Middle frontal gyrus (tissue), 1 donor: ENCODE data around the gene BAD.
"Not testable (repeated sequence)": the region's sequence is repeated elsewhere in the genome, so short reads cannot be mapped to it uniquely, and the experiment has no call there.

ENCODE experiments used
- DNase-seq: peaks from one replicate; pipeline ENCODE4 v3.0.0-alpha.2; 2015; ENCODE audit warnings: low spot score; ENCODE audit errors: extremely low spot score

Gene BAD

DNA sequence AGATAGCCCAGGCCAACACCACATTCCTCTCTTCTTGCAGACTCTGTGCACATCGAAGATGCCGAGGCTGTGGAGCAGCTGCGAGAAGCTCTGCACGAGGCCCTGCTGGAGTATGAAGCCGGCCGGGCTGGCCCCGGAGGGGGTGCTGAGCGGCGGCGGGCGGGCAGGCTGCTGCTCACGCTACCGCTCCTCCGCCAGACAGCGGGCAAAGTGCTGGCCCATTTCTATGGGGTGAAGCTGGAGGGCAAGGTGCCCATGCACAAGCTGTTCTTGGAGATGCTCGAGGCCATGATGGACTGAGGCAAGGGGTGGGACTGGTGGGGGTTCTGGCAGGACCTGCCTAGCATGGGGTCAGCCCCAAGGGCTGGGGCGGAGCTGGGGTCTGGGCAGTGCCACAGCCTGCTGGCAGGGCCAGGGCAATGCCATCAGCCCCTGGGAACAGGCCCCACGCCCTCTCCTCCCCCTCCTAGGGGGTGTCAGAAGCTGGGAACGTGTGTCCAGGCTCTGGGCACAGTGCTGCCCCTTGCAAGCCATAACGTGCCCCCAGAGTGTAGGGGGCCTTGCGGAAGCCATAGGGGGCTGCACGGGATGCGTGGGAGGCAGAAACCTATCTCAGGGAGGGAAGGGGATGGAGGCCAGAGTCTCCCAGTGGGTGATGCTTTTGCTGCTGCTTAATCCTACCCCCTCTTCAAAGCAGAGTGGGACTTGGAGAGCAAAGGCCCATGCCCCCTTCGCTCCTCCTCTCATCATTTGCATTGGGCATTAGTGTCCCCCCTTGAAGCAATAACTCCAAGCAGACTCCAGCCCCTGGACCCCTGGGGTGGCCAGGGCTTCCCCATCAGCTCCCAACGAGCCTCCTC lies 31.4 kb upstream of the BAD start:
- DNase-seq = not testable (repeated sequence)

DNA sequence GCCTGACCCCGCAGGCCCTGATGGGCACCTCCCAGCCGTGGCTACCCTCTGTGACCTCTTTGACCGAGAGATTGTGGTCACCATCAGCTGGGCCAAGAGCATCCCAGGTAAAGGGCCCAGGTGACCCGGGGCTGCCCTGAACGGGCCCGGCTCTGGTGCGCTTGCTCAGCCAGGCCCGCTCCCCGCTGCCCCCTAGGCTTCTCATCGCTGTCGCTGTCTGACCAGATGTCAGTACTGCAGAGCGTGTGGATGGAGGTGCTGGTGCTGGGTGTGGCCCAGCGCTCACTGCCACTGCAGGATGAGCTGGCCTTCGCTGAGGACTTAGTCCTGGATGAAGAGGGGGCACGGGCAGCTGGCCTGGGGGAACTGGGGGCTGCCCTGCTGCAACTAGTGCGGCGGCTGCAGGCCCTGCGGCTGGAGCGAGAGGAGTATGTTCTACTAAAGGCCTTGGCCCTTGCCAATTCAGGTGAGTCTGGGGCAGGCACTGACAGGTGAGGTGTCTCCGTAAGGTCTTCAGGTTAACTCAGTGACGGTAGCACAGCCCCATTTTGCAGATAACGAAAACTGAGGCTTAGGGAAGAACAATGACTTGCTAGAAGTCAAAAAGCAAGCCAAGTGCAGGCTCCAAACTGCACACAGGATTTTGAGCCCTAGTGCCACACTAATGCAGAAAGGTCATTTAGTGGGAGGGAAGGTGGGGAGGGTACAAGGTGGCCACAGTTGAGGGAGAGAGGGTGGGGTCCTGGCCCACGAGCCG lies 30.5 kb upstream of the BAD start:
- no peak for DNase-seq

DNA sequence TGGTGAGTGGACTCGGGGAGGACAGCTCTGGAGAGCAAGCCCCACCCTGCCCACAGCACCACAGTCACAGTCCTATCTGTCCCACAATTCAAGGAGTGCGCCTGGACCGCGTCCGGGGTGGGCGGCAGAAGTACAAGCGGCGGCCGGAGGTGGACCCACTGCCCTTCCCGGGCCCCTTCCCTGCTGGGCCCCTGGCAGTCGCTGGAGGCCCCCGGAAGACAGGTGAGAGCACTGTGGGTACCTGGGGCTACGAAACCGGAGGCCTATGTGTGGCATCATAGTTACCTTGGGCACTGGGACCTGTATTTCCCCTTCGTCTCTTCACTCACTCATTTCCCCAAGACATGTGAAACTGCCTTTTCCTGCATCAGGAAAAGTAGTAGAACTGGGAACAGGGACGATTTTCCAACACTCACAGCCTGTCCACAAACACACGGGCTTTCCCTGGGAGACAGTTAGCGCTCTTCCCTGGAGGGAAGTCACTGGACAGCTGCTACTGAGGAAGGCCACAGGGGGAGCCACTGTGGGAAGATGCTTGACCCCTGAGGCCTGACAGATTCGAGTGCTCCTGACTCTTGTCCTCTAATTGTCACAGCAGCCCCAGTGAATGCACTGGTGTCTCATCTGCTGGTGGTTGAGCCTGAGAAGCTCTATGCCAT lies 29.8 kb upstream of the BAD start:
- DNase-seq = no peak

DNA sequence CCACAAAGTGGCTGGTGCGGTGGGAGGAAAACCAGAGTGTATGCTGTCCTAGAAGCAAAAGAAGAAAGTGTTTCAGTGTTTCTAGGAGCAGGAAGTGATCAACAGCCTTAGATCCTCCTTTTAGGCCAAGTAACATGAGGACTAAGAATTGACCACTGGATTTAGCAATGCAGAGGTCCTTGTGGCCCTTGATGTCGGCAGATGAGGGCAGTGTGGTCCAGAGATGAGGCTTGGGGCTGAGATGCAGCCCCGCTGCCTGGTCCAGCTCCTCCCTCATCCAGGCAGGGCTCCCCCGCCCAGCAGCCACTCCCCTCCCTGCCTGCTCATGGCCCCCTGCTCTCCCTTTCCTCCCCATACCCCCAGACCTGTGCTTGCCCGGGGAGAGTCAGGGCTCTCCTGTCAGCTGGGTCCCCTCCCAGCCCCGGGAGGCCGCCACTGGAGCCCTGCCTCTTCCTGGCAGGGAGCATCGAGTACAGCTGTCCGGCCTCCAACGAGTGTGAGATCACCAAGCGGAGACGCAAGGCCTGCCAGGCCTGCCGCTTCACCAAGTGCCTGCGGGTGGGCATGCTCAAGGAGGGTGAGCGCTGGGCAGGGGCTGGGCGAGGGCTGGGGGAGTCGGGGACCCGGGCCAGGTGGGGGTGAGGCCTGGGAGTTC lies 29.2 kb upstream of the BAD start:
- DNase-seq = no peak

DNA sequence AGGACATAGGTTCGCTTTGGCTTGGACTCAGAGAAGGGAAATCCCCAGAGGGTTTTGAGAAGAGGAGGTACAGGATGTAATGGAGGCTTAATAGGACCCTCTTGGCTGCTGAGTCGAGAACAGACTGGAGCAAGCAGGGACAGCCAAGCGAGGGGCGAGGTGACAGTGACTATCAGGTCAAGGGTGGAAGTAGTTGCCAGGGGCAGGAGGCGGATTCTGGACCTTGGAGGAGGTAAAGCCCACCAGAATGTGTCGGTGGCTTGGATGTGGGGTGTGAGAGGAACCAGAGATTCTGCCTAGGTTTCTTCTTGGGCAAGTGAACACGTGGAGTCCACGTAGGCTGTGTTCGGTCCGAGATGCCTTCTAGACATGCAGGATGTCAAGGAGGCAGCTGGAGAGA lies 28.5 kb upstream of the BAD start:
- DNase-seq = no peak

DNA sequence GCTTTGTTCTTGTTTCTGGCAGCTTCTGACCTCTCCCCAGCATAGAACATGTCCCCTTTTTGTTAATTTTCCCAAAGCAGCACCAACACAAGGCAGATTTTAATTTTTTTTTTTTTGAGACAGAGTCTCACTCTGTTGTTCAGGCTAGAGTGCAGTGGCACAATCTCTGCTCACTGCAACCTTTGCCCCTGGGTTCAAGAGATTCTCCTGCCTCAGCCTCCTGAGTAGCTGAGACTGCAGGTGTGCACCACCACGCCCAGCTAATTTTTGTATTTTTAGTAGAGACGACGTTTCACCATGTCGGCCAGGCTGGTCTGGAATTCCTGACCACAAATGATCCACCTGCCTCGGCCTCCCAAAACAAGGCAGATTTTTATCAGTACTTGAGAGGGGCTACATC lies 23.3 kb upstream of the BAD start:
- DNase-seq = not testable (repeated sequence)

DNA sequence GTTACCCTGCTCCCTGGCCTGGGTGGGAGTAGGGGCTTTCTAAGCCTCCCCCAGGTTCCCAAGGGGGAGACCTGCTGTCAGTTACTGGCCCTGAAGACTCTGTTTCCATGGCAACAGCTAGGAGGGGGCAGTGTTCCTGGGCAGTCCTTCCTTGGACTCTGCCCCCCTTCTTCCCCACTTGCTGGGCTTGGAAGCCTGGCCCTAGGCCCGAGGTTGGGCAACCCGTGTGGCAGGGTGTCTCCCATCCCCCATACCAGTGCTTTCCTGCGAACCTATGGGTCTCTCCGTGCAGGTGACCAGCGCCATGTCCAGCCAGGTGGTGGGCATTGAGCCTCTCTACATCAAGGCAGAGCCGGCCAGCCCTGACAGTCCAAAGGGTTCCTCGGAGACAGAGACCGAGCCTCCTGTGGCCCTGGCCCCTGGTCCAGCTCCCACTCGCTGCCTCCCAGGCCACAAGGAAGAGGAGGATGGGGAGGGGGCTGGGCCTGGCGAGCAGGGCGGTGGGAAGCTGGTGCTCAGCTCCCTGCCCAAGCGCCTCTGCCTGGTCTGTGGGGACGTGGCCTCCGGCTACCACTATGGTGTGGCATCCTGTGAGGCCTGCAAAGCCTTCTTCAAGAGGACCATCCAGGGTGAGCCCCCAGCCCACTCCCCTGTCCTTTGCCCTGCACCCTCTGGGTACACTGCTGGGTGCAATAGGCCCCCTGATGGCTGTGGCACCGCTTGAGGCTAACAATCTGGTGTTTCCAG lies 22.6 kb upstream of the BAD start:
- no peak for DNase-seq

DNA sequence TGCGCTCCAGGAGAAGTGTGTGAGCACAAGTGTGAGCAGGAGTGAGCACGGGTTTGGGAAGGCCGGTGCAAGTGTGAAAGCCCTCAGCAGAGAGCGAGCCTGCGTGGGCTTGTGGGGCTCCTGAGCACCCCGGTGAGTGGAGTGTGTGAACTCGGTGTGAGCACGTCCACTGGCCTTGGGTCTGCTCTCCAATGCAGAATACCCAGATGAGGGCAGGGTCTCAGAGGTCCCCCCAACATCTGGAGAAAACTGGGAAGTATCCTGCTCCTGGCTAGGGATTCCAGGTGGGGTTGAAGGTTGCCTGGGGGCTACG lies 22.1 kb upstream of the BAD start:
- DNase-seq = no peak

DNA sequence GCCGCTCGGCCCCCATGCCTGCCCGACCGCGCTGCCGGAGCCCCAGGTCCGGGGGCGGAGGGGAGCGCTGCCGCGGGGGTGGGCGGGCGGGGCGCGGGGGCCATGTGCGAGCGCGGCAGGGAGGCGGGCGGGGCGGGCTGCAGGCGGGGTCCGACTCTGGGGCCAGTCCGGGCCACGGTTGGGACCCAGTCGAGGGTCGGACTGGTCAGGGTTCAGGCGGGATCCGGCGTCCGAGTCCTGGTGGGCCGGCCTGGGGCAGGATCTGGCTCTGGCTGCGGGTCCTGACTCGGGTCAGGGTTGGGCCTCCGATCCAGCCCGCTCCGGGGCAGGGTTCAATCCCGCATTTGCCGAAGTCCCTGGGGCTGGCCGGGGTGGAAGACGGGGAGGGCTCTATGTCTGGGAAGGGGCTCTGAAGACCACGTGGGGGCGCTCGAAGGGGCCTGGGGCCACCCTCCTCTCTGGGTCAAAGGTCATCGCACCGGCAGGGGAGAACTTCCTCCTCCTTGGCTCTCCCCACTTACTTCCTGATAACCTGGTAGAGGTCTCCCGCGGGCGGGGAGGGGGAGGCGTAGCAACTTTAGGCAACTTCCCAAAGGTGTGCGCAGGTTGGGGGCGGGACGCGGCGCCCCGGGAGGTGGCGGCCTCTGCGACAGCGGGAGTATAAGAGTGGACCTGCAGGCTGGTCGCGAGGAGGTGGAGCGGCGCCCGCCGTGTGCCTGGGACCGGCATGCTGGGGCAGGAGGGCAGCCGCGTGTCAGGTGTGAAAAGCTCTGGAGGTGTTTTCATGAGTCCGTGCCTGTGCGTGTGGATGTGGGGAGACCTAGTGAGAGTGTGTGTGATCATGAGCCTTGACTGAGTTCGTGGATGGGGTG lies 21.5 kb upstream of the BAD start:
- DNase-seq = no peak

DNA sequence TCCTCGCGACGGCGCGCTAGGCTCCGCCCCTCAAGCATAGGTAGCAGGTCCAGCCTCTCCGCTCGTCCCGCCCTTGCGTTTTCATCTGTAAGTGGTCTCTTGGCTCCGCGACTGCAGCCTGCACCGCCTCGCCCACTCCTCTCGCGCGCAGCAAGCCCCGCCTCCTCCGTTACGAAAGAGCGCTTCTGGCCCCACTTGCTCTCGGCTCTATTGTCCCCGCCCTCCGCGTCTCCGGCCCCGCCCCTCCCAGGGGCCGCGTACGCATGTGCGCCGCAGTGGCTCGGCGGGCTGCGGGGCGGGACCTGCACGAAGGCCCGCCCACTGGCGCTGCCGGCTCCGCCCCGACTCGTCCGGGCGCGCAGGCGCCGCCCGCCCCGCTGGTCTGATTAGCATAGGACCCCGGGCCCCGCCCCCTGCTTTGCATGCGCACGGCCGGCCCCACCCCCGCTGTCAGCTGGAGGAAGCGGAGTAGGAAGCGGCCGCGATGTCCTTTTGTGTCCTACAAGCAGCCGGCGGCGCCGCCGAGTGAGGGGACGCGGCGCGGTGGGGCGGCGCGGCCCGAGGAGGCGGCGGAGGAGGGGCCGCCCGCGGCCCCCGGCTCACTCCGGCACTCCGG lies 20.7 kb upstream of the BAD start, which contains the start of gene ESRRA:
Gene ESRRA (plus strand): TSS at position 450 of the 616 bp plus-strand sequence. CDS start 1,656 bp downstream, outside the sequence.
- DNase-seq = peak; percentile 97

DNA sequence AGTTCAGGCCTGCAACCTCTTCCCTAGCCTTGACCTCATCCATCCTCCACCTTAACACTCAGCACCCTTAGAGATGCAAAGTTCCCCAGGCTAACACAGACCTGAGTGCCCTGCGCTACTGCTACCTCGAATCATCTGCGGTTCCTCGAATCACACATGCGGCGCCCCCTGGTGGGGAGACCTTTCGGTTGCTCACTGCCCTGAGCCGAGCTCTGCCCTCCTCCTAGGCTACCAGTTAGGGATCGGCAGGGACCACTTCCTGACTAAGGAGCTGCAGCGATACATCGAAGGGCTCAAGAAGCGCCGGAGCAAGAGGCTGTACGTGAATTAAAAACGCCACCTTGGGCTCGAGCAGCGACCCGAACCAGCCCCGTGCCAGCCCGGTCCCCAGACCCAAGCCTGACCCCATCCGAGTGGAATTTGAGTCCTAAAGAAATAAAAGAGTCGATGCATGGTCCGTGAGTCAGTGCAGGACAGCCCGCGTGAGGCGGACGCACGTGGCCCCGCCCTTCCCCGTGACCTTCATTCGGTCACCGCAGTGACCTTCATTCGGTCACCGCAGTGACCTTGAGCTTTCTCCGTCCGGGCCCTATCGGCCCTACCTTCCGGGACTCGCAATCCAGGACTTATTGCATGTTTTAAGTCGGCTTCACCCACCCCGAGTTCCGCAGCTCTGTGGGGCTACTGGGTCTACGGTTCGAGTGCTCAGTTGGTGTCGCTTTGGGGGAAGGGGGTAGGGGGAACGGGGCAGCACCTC lies 20.0 kb upstream of the BAD start:
- peak; percentile 78 for DNase-seq

DNA sequence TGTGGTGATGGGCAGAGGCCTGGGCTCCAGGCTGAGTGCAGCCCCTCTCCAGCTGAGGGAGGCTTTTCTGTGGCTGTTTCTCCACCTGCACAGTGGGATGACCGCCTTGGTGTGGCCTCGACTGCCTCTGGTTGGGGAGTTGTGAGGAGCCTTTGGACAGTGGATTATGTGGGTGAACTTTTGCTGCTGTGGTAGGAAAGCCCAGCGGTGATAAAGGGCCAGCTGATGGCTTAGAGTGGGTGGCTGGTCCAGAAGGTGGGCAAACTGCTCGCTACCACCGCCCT lies 19.5 kb upstream of the BAD start:
- DNase-seq = no peak

DNA sequence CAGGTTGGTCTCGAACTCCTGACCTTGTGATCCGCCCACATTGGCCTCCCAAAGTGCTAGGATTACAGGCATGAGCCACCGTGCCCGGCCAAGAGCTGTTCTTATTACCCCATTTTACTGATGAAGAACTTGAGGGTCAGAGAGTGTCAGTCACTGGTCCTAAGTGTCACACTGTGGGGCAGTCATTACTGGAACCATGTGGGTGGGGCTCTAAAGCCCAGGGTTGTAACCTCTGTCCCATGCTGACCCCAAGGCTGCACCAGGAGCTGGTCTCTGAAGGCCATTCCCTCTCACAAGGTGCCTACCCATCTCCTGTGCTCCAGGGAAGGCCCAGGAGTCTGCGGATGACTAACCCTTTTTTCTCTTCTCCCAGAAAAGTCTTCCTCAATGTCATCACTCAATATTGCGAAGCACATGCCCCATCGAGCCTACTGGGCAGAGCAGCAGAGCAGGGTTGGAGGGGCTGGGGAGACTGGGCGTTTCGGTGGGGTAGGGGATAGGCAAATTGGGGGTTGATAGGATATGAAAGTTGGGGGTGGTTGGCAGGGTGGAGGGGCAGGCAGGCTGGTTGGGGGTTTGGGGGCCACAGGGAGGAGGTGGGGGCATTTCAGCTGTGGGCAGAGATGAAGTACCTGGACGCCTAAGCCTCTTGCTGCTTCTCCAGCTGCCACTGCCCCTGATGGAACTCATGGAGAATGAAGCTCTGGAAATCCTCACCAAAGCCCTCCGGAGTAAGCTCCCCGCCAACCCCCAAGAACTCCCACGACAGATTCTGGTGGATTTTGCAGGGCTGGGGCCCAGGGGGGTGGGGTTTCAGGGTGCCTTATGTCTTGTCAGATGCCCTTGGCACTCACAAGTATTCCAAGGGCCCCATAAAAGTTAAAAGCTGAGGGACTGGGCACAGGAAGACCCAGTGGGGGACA lies 18.9 kb upstream of the BAD start:
- no peak for DNase-seq

DNA sequence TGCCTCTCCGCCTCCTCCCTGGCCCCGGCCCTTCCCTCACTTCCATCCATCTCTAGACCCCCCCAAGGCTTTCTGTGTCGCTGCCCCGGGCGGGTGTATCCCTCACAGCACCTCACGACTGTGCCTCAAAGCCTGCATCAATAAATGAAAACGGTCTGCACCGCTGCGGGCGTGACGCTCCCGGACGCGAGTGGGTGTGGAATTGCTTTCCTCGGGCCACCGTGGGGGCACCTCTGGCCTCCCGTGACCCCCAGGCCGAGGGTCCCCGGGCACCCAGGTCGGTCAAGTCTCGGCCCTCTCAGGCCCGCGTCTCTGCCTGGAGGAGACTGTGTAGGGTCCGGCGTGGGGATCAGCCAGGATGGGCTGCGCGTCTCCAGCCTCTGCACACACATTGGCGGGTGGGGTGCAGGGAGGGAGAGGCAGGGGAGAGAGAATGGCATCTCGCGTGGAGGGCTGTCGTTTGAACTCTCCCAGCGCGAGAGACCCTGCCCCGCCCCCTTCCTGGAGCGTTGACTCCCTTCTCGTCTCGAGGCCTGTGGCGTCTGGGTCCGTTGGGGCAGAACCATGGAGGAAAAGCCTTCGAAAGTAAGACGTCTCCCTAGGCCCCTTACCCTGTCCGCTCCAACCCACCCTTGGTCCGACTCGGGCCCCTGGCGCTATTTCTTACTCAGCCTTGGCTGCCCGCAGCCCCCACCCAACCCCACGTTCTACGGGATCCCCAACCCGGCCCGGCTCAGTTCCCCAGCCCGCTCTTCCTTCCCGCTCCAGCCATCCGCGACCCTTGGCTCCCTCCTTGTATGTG lies 15.6 kb upstream of the BAD start, which contains the start of gene CATSPERZ:
Gene CATSPERZ (plus strand): TSS at position 512 of the 802 bp plus-strand sequence. CDS start 53 bp downstream, at position 565.
- DNase-seq = no peak

DNA sequence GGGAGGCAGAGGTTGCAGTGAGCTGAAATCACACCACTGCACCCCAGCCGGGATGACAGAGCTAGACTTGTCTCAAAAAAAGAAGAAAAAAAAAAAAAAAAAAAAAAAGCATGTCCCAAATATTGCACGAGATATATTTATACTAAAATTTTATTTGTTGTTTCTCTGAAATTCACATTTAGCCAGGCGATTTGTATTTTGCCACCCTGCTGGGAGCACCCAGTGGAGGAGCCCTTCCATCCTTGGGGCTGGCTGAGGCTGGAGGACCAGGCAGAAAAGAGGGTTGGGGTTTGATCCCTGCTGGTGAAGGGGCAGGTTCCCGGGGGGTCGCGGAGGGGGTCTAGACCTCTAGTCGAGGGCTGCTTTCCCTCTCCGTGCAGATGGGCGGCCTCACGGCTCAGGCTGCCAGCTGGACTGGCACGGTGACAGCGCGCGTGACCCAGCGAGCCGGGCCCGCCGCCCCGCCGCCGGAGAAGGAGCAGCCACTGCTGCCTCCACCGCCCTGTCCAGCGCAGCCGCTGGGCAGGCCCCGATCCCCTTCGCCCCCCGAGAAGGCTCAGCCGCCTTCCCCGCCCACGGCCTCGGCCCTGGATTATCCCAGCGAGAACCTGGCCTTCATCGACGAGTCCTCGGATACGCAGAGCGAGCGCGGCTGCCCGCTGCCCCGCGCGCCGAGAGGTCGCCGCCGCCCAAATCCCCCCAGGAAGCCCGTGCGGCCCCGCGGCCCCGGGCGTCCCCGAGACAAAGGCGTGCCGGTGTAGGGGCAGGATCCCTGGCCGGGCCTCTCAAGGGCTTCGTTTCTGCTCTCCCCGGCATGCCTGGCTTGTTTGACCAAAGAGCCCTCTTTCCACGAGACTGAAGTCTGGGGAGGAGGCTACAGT lies 14.7 kb upstream of the BAD start:
- no peak for DNase-seq
